NCI-H1105 treated with DMSO at 0.1 percent for 48 hours (cell line): ENCODE measurements around the gene COL23A1.

Experiments
- DNase-seq: peaks from one replicate; lab custom pipeline; 2025; lab: John Stamatoyannopoulos, UW

The COL23A1 gene

DNA sequence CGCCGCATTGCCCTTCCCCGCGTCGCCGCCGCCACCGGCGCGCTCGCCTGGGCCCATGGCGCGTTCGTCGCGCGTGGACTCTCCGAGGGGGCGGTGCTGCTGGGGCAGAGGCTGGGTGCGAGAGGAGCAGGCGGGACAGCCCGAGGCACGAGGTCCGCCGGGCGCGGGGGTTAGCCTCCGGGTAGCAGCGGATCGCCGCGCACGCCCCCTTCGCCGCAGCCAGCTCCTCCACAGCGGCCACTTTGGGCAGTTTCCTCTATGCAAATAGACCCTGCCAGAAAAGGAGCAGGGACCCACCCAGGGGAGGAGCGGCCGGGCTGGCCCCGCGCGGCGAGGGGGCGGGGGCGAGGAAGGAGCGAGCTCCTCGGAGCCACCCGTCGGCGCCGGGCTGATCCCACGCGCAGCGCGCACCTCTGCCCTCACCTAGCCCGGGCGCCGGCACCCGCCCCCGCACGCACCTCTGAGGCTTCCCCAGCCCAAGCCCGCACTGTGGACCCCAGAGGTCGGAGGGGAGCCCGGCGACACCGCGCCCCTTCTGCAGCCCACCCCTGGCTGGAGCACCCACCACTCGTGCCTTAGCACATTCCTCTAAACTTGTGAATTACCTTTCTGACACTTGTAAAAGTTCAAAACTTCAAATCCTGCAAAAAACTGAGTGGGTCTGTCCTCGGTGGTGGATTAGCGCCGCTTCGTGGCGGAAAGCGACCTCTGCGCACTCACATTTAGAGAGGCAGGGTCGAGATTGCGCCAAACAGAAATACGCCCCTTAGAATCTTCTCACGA, at the start of gene COL23A1:
Gene COL23A1, minus strand, starts transcription at position 253 of the 783 bp plus-strand sequence.
- DNase-seq, result peak; percentile 18

DNA sequence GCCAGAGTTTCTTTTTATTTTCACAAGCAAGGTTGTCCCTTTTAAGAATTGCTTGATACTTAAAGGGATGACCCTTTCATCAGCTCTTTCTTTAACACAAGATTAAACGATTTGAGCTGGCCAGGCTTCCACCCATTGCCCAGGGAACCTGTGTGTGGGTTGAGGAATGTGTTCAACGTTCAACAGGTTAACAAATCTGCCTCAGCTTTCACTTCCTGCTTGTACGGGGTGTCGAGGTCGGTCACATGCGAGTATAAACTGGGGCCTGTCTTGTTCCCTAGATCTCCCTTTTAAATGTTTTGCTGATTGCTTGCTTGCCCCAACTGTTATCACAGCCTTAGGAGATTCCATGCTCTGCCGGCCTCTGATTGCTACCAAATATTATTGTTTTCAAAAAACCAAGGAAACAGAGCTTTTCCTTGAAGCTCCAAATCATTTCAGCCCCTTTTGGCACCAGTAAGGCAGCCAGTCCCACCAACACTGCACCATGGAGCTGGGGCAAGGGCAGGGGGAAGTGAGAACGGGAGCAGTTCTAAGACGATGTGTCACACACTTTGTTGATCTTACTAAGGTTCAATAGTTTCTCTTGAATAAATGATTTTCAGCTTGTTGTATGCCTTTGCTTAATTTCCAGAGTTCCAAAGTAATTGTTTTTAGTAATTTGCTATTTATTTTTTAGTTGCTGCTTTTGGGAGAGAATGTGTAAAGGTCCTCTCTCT, 47.3 kb upstream of the COL23A1 start:
- DNase-seq, result no peak

DNA sequence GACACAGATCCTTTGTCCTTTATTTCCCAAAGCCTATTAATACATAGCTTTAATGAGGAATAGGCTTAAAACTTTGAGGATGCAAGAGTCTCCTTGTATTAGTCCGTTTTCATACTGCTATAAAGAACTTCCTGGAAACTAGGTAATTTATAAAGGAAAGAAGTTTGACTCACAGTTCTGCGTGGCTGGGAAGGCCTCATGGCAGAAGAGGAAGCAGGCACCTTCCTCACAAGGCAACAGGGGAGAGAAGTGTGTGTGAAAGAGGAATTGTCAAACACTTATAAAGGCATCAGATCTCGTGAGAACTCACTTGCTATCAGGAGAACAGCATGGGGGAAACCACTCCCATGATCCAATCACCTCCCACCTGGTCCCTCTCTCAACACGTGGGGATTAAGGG, 42.1 kb upstream of the COL23A1 start:
- no peak for DNase-seq

DNA sequence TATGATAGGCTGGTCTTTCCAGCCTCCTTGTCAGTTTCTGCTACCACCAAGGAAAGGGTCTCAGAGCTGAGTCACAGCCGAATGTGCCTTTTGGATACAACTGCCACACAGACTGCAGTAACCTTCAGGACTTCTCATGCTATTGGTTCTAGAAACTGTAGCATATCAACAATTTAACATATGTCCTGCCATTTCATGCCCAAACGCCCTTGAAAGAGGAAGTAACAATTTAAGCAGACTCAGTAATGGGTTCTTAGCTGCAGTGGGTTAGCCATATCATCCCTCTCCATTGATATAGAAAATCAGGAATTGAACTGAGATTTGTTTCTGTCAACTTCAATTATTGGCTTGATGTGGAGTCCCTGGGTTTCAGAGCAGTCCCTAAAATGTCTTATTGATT, 40.8 kb upstream of the COL23A1 start:
- no peak for DNase-seq

DNA sequence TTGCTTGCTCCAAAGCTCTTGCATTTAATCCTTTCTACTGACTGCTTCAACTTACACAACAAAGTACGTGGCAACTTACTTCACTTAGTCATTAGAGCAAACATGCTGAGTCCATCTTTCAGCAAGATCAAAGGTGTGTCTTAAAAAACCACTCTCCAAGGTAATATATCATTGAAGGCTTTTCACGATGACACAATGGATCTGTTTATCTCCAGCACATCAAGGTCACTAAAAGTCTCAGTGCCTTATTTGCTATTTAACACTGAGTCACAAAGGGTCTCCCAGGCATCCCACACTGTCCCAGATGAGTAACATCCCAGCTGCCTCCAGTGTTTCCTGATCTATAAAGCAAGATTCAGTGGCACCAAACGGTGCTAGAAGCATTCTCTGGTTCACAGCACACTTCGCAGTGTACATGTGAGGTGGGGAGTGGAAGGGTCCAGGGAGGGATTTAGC, 40.3 kb upstream of the COL23A1 start:
- DNase-seq, result no peak

DNA sequence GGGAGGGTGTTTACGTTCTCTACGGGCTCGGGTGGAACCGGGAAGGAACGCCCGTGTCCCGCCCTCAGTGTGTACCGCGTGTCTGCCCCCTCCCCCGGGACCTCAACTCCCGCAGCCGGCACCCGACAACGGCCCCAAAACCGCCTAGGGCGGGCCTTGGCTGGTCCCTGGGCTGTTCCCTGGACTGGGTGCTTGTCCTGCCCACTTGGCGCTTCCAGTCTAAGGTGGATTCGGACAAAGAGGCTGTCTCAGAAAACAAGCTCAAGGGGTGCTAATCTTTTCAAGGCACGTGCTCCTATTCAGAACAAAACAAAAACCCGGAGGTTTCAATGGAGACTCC, 37.0 kb upstream of the COL23A1 start:
- no peak for DNase-seq

DNA sequence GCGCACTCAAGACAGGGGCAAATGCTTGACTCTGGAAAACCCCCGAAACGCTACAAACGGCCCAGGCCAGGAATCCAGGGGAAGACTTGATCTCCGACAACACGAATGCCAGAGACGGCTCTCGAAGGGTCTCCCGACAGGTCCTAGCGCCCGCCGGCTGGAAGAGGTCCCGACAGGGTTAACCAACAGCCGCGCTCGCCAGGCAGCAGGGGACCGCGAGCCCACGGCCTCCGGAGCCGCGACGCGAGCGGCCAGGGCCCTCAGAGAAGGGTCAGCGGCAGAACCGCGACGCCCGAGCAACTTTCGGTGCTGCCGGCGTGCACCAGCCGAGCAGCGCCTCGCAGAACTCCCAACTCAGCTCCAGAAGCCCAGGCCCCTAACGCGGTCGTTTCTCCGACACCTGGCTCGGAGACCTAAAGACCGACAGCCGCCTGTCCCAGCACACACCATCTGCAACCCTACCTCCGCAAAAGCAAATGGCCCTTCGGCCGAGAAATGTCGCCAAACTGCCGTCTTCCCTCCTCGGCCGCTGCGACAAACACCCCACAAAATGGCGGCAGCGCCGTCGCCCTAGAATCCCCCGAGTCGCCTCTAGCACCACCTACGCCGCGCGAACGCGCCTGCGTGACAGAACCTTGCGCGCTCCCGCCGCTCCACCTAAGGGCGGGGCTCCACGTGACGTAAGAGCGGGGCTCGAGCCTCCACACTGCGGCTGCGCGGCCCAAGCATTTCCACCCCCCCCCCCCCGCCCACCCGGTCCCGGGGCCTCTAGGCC, 36.5 kb upstream of the COL23A1 start, which contains the start of gene CLK4:
Gene CLK4, minus strand, starts transcription at position 567 of the 775 bp plus-strand sequence. CDS start 3,634 bp downstream, outside the sequence.
- DNase-seq, result peak; percentile 68

DNA sequence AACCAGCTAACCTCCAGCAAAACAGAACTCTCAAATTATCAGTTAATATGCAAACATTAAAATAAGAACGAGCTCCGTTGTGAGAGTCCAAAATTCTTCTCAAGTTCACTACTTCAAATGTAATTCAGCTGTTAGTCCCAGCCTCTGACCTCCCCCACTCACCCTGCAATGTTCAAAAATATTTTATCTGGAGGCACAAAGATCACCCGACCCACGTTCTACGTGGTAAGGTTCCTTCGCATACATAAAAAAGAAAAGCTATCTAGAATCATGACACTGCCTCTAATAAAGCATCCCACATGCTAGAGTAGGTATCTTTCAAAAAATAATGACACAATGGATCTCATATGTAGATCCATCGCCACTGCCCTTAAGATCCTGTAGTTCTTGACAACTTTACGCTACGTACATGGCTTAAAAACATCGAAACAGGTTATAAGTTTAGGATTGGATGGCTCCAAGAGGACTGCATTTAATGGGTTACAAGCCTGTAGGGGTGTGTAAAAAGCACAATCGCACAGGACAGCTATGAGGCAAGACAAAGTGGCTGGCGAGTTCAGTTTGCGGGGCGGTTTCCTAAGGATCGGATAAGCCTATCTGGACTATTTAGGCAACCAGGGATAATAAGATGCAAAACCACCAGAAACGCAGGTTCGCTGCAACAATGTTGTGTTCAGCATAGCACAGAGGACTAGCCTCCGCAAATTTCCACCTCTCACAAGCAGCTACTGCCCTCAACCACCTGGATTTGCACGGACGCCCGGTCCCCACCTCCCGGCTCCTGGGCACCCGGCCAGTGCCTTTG, 35.7 kb upstream of the COL23A1 start:
- DNase-seq, result no peak

DNA sequence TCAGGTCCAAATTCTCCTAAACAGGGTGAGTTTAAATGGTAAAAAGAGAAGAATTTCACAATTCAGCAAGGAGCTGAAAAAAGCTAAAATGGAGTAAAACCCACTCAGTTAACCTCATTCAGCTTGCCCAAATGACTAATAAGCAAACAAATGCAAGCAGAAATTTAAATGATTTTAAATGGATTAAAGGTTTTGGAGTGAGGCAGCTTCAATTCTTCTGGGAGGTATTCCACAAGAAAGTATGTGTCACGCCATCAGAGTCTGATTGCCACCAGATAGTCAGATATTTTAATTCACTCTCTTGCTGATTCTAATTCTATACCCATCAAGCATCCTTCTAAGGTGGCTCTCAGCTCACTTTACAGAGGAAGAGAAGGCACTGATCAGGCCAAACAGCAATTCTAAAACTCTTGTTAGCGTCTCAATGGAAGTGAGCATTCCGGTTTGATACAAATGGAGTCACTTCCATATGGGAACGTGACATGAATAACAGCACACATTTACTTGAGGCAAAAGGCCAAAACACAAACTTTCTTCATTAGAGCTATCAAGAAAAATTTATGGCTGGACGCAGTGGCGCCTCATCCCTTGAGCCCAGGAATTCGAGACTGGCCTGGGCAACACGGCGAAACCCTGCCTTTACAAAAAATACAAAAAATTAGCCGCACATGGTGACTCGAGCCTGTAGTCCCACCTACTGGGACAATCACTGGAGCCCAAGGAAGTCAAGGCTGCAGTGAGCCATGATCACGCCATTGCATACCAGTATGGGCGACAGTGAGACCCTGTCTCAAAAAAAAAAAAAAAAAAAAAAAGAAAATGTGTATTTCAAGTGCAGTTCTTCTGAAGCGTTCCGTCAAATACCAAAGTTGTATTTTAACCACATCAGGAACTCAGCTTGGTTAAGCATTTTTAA, 34.7 kb upstream of the COL23A1 start:
- DNase-seq, result no peak

DNA sequence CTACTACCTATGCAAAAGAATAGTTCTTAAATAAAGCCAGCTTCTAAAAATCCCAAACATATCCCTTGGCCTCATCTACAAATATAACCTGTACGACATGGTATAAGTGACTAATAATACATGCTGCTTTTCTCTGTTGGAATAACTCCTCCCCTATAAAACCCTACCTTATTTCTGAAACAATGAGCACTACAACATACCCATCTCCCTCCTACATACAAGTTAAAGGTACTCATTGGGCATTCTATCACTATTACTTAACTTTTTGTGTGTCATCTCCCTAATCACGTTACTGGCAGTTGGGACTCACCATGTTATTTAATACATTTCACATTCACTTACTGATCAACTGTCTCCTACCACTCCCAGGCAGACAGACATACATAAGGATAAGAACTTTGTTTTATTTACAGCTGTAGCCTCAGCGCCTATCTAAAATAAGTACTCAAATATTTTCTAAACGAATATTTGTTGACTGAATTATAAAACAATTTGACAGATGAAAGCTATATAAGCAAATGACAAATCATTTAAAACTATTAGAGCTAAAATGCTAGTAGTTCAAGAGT, 32.6 kb upstream of the COL23A1 start:
- DNase-seq, result no peak

DNA sequence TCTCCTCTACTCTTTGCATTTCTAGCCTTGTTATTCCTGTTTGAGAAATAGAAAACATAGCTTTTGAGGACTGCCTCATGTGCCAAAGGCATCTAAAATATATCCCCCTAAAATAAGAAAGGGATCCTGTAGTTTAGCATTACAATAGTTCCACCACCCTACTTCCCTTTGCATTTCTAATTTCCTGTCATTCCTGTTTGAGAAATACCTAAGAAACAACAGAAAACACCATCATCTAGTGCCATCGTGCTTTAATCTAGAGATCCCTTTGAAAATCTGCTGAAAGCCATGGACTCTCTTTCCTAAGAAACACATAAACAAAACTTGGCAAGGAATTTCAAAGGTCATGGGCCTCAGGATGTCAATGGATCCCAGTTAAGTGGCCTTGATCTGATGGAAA, 29.2 kb upstream of the COL23A1 start:
- no peak for DNase-seq

DNA sequence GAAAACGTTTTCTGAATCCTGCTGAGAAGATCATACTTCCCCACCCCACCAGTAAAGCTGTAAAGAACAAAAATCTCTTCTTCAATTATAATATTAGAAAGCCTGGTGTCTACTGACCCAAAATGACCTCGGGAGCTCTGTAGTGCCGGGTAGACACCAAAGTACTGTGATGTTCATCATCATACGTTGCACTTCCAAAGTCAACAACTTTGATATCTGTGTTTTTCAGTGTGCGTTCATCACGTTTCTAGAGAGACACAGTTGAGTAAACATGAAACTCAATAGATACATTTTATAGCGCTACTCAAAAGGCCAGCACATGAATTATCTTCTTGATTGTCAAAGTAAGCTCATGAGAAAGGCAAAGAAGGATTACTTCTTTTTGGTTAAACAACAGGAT, 22.1 kb upstream of the COL23A1 start:
- no peak for DNase-seq

DNA sequence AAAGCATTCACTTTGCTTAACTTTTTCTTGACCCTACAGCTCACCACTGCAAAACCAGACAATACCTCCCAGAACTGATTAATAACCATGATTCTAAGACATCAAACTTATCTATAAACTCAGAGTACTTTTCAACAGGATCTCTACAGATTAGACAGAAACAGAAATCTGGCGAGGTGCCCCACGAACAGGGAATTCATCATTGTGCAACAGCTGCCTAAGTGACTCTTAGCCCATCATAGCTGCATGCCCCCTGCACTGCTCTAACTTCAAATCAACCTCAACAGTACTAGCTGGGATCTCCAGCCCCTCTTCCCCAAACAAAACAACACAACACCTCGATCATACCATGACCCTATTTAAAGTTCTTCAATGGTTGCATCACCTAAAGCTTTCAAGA, 16.1 kb upstream of the COL23A1 start:
- DNase-seq, result no peak

DNA sequence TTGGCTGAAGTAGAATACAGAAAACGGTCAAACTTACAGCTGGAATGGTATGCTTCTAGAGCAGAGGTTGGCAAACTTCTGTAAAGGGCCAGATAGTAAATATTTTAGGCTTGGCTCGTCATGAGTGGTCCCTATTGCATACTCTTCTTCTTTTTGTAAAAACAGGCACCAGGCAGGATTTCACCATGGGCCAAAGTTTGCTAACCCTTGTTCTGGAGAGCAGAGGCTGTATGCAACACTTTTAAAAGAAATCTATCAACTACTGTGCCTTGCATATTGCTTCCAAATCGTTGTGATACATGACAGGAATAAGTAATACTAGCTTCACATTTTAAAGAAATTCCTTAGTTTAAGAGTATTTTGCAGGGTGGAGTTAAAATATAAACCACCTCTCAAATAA, 15.6 kb upstream of the COL23A1 start:
- DNase-seq, result no peak

DNA sequence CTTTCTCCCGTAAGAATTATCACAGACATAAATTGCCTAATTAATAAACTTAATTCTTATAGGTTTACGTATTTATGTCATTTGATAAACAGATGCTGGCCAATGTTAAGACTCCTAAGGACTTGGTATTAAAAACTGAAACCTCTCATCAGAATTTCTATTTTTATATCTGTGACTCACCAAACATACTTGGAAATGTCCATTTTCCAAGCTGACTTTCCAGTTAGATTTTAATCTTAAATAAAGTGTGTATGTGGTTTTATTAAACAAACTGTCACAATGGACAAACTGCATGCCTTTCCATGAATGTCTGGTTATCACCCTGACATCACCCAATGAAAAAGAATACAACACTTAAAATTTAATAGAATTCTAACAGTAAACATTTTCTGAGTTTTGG, 12.6 kb upstream of the COL23A1 start:
- DNase-seq, result no peak

DNA sequence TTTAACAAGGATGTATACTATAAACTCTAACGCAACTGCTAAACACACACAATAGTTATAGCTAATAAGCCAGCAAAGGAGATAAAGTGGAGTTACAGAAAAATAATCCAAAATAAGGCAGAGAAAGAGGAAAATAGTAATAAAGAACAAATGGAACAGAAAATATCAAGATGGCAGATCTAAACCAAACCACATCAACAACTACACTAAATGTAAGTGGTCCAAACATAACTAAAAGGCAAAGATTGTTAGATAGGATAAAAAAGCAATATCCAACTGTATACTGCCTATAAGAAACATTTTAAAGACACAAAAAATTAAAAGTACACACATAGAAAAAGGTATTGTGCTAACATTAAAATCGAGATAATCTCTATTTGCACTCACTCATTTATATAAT, 5.6 kb upstream of the COL23A1 start:
- no peak for DNase-seq

DNA sequence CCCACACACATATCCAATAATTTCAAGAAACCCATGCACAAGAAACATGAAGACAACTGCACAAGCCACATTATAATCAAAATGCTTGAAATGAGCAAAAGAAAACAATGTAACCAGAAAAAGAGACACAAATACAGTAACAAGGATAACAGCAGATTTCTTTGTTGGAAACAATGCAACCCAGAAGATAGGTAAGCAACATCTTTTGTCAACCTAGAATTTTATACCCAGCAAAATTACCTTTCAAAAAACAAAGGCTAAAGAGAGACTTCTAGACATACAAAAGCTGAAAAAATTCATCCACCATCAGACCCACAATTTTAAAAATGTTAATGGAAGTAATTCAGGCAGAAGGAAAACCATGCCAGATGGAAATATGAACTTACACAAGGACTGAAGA, 5.0 kb upstream of the COL23A1 start:
- no peak for DNase-seq

DNA sequence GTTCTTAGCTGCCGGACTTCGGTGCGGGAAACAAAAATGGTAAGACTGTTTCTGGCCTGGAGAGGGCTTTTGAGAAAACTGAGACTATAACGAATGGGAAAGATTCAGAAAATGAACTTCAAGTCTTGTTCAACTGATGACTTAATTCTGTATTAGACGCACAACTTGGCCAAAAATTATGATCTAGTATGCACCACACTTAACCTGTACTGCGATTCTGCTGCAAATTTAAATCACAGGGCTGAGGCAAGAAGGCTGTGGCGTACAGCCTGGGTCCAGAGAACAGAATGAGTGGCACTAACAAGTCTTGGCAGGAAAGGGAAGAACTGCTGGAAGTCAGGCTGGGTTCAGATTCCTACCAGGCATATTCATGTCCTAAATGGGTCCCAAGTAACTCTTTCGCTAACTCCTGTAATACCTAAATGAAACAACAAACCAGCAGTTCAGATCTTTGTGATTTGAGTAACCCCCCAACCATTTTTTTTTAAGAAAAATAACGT, 781 bp upstream of the COL23A1 start:
- no peak for DNase-seq

DNA sequence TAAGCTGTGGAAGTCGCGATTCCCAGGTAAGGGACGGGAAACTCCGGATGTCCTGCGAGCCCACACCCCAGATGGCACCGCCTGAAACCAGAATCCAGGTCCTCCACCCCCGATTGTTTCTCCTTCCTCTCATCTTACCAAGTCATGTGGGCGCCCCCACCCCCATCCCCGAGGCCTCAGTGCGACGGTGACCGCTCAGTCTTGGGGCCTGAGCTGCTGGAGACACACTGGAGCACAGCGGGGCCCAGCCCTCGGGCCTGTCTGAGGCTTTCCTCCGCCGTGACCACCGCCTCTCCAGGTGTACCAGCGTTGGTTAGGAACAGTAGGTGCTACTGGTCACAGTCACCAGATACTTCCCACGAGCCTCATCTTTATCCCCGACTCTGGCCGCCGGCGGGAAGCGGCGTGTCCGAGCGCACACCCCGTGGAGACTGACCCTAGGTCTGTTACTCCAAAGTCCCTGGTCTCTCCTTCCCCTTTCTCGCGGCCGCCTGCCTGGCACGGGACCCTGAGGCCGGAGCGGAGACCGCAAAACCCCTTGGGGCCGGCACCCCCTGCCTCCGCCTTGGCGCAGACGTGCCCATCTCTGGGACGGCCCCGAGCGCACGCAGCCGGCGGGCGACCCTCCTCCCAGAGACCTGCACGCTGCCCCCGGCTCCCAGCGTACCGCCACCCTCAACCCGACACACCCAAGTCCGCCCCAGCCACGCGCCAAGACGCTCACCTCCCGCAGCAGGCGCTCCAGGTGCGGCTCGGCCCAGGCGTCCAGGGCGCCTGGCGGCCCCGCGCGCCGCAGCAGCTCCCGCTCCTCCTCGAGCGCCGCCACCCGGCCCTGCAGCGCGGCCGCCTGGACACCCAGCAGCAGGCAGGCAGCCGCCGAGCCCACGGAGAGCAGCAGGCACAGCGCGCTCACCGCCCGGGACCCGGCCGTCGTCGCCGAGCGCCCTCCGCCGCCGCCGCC, 733 bp downstream of the COL23A1 start:
- DNase-seq, result peak; percentile 1
